Epithelial cell of esophagus (primary cell): ENCODE measurements around the gene LZTS3.
A peak's percentile ranks its signal among the peaks of the same experiment; 100 is the strongest.

Experiments used
- DNase-seq: peaks from one replicate; pipeline ENCODE4 v3.0.0; 2010; ENCODE audit warnings: low read depth
- H3K4me3 ChIP-seq: 2 replicates; pipeline ENCODE4 v1.5.1; 2011; ENCODE audit warnings: mild to moderate bottlenecking, low read length, control low read depth
- TF ChIP-seq, protein P1 (sequence below): IDR thresholded peaks from 2 replicates; pipeline ENCODE4 v1.5.1; 2011; ENCODE audit warnings: low read depth, mild to moderate bottlenecking, low read length, control low read depth, inconsistent platforms; ENCODE audit not compliant: insufficient read depth; ENCODE audit errors: missing control alignments

LZTS3 gene

DNA sequence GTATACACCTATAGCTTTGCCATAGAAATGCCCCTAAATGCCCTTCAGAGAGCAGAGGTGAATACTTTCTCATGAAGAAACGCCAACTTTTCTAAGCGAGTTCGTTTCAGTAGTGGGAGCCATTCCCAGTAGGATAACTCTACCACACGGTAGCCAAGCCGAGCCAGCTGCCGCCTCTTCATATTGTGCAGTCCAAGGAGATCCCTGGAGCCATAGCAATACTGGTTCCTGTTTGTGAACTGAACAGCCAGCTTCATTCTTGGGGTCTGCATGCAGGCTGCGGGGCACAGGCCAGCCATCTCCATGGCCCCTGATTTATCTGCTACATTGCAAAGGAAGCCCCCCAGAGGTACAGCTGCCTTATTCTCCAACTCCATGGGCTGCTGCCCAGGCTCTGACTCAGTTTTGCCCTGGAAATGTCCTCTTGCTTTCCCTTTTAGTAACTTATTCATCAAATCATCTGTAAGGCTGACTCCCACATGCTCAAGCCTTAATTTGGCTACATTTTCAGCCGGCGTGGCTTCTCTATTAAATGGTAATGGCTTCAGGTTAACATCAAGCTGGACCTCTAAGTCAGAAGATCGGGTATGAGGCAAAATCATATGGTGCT lies 26.5 kb downstream of the LZTS3 start:
- no peak for DNase-seq
- no peak overlapping the region for H3K4me3 ChIP-seq
- TF ChIP-seq, protein P1, sequence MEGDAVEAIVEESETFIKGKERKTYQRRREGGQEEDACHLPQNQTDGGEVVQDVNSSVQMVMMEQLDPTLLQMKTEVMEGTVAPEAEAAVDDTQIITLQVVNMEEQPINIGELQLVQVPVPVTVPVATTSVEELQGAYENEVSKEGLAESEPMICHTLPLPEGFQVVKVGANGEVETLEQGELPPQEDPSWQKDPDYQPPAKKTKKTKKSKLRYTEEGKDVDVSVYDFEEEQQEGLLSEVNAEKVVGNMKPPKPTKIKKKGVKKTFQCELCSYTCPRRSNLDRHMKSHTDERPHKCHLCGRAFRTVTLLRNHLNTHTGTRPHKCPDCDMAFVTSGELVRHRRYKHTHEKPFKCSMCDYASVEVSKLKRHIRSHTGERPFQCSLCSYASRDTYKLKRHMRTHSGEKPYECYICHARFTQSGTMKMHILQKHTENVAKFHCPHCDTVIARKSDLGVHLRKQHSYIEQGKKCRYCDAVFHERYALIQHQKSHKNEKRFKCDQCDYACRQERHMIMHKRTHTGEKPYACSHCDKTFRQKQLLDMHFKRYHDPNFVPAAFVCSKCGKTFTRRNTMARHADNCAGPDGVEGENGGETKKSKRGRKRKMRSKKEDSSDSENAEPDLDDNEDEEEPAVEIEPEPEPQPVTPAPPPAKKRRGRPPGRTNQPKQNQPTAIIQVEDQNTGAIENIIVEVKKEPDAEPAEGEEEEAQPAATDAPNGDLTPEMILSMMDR: no peak

DNA sequence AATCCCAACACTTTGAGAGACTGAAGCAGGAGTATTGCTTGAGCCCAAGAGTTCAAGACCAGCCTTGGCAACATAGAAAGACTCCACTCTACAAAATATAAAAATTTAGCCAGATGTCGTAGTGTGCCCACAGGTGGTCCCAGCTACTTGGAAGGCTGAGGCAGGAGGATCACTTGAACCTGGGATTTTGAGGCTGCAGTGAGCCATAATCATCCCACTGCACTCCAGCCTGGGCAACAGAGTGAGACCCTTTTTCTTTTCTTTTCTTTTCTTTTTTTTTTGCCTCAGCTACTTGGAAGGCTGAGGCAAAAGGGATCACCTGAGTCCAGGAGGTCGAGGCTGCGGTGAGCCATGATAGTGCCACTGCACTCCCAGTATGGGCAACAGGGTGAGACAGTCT lies 31.6 kb downstream of the LZTS3 start:
- DNase-seq: no peak
- TF ChIP-seq, protein P1: no peak
- no peak overlapping the region for H3K4me3 ChIP-seq

DNA sequence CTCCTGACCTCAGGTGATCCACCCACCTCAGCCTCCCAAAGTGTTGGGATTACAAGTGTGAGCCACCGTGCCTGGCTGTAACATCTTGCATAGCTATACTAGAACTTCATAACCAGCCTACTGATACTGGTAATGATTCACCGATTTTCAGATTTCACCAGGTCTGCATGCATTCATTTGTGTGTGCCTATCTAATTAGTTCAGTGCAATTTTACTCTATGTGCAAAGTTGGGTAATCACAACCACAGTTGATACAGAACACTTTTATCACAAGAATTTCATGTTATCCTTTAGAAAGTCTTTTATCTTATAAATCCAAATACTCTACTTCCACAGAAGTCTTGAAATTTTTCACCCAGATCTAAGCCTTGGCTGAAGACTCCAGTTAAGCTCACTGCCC lies 35.9 kb downstream of the LZTS3 start:
- no peak for DNase-seq
- H3K4me3 ChIP-seq: no peak overlapping the region
- TF ChIP-seq, protein P1: no peak

DNA sequence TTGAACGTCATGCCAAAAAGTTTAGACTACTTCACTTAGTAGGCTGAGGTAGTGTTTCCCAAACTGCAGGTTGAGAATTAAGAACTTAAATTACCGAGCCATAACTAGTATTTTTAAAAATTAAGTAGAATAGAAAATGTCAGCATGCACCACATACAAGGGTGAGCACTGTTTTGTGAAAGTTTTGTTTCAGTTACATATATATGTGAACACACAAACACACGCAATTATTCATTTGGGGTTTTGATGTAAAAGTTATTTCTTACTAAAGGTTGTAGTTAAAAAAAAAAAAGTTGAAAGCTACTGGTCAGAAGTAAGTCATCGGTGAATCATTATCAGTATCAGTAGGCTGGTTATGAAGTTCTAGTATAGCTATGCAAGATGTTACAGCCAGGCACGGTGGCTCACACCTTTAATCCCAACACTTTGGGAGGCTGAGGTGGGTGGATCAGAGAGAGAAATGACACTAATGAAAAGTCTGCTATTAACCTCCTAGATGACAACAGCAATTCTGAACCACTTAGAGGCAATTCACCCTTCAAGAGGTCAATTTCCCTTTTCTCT lies 37.8 kb downstream of the LZTS3 start:
- no peak overlapping the region for H3K4me3 ChIP-seq
- TF ChIP-seq, protein P1: no peak
- peak; percentile 34 for DNase-seq

DNA sequence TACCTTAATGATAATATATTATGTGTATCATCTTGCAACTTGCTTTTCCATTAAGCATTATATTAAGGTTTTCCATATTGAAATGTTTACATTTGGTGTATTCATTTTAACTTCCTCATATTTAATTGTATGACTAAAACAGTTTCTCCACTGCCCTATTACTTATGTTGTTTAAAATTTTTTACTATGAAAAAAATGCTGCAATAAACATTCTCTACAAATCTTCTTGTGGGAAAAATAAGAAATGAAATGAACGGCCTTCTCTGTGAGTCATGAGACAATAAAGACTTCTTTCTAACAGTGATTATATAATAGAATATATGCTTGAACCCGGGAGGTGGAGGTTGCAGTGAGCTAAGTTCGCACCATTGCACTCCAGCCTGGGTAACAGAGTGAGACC lies 39.2 kb downstream of the LZTS3 start:
- H3K4me3 ChIP-seq: no peak overlapping the region
- no peak for DNase-seq
- TF ChIP-seq, protein P1: no peak

DNA sequence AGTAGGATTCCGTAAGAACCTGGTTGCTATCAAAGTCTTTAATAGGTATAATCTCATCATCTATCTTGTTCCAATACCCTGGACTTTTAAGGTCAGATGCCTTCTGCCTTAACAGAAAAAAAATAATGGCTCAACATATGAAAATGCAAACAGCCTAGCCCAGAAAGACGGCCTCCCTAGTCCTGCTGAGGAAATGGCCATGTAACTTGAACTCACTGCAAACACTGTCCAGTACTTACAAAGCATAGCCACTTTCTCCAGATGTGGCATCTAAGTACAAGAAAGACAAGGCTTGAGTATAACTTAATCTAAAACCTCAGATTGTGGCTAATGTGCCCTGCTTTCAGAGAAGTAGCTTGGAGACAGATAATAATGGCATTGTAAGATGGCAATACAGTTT lies 40.2 kb downstream of the LZTS3 start:
- TF ChIP-seq, protein P1: no peak
- H3K4me3 ChIP-seq: no peak overlapping the region
- no peak for DNase-seq

DNA sequence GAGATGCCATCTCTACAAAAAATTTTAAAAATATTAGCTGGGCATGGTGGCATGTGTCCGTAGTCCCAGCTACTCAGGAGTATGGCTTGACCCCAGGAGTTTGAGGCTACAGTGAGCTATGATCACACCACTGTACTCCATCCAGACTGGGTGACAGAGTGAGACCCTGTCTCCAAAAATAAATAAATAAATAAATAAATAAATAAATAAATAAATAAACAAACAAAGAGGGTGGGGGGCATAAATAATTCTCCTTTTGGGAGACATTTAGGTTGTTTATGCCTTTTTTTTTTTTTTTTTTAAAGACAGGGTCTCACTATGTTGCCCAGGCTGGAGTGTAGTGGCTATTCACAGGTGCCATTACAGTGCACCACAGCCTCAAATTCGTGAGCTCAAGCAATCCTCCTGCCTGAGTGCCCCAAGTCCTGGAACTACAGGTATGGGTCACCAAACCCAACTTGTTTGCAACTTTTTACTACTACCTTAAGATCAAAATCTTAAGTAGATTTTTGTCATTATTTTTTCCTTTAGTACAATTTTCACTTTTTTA lies 43.2 kb downstream of the LZTS3 start:
- no peak overlapping the region for H3K4me3 ChIP-seq
- TF ChIP-seq, protein P1: no peak
- no peak for DNase-seq
